ENCODE data around the gene TDRD9. TPM values are rescaled to one million over a fixed set of nuclear protein-coding genes. Genes with fewer than 3 reads are reported as not detected.

The TDRD9 gene
- polyA plus RNA-seq, 1 donor from 2014 or later, result 15.9 TPM

- Histone ChIP-seq H4K20me1 (ENCODE audit: insufficient read depth) (no peaks in the 10 kb centered on the region), H3K9ac (ENCODE audit: low read length) (no peak overlapping the region), H3K79me2 (replicated peaks; ENCODE audit: insufficient read depth, low read length) (no peaks in the 10 kb centered on the region), H3K27ac (ENCODE audit: low read length) (no peak overlapping the region), H3K9me3 (ENCODE audit: low read length) (no peaks in the 10 kb centered on the region), H3K36me3 (ENCODE audit: insufficient read depth, low read length) (no peaks in the 10 kb centered on the region), H3K4me3 (ENCODE audit: low read length) (no peak overlapping the region), H3K4me2 (ENCODE audit: low read length) (no peak overlapping the region), H2AFZ (ENCODE audit: low read depth, low read length) (no peak overlapping the region), H3F3A (ENCODE audit: insufficient read depth, low read length, poor library complexity, severe bottlenecking) (no peaks in the 10 kb centered on the region), H3K9me2 (ENCODE audit: insufficient read depth, low read length) (no peaks in the 10 kb centered on the region), H3K27me3 (ENCODE audit: insufficient read depth, low read depth, low read length) (no peaks in the 10 kb centered on the region)
- TF ChIP-seq POLR2AphosphoS5 (IDR thresholded peaks at IDR 0.05), result no peak
- TF ChIP-seq RAD21 (conservative IDR thresholded peaks at IDR 0.05), result no peak
- no peak for TF ChIP-seq EZH2 (IDR thresholded peaks at IDR 0.05; ENCODE audit: borderline replicate concordance, insufficient read depth, low read length, poor library complexity, severe bottlenecking)
- no peak for TF ChIP-seq CTCF (IDR thresholded peaks at IDR 0.05; ENCODE audit: poor library complexity, severe bottlenecking)
- TF ChIP-seq REST (IDR thresholded peaks at IDR 0.05; ENCODE audit: borderline replicate concordance), result no peak
- TF ChIP-seq TAF1 (IDR thresholded peaks at IDR 0.05; ENCODE audit: low read depth), result no peak
- no peak for TF ChIP-seq SMC3 (conservative IDR thresholded peaks at IDR 0.05; ENCODE audit: poor library complexity)
- no peak for TF ChIP-seq MXI1 (conservative IDR thresholded peaks at IDR 0.05; ENCODE audit: poor library complexity, severe bottlenecking)
- no peak for TF ChIP-seq EP300 (conservative IDR thresholded peaks at IDR 0.05; ENCODE audit: poor library complexity, severe bottlenecking)
Measured at GRCh38 chr14:104031384-104031783, 103.1 kb downstream of the TDRD9 start.

DNA sequence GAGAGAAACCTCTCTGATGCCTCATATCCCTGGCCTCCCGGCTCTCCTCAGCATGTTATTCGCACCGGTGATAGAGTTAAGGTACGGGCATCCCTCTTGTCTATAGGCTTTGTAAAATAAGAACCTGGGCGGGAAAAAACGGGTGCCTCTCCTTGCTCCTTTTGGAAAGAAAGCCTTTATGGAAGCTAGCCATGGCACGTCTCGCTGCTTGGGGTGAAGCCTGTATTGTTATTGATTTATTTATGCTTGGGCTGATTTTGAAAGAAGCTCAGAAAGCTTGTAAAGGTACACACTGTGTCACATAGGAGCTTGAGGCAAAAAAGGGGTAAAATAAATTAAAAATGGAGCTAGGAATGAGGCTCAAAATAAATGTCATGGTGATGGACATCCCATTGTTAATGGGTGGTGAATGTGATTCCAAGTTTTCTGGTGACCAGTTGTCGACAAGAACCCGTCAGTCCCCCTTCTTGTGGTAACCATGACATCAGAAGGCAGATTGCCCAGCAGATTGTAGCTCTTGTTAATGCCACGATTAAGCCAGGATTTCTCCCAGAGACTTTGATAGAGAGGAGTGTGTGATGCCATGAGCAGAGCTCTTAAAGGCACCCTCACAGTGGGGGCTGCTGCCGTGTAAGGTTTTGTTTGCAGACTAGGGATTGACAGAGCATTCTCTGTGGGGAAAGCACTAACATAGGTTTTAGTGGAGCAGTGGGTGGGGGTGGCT lies 106.9 kb downstream of the TDRD9 start:
- no peak overlapping the region for H3K27ac ChIP-seq (ENCODE audit: low read length)
- no peaks in the 10 kb centered on the region for H4K20me1 ChIP-seq (ENCODE audit: insufficient read depth)
- no peak overlapping the region for H3K4me2 ChIP-seq (ENCODE audit: low read length)
- no peaks in the 10 kb centered on the region for H3F3A ChIP-seq (ENCODE audit: insufficient read depth, low read length, poor library complexity, severe bottlenecking)
- no peak overlapping the region for H3K9ac ChIP-seq (ENCODE audit: low read length)
- H3K79me2 ChIP-seq (replicated peaks; ENCODE audit: insufficient read depth, low read length), result no peaks in the 10 kb centered on the region
- TF ChIP-seq TAF1 (IDR thresholded peaks at IDR 0.05; ENCODE audit: low read depth), result no peak
- TF ChIP-seq RAD21 (conservative IDR thresholded peaks at IDR 0.05), result no peak
- TF ChIP-seq POLR2AphosphoS5 (IDR thresholded peaks at IDR 0.05), result no peak
- TF ChIP-seq MXI1 (conservative IDR thresholded peaks at IDR 0.05; ENCODE audit: poor library complexity, severe bottlenecking), result no peak
- TF ChIP-seq CTCF (IDR thresholded peaks at IDR 0.05; ENCODE audit: poor library complexity, severe bottlenecking), result no peak
- TF ChIP-seq SMC3 (conservative IDR thresholded peaks at IDR 0.05; ENCODE audit: poor library complexity), result no peak
- TF ChIP-seq REST (IDR thresholded peaks at IDR 0.05; ENCODE audit: borderline replicate concordance), result no peak
- TF ChIP-seq EP300 (conservative IDR thresholded peaks at IDR 0.05; ENCODE audit: poor library complexity, severe bottlenecking), result no peak
- TF ChIP-seq EZH2 (IDR thresholded peaks at IDR 0.05; ENCODE audit: borderline replicate concordance, insufficient read depth, low read length, poor library complexity, severe bottlenecking), result no peak
- H3K36me3 ChIP-seq (ENCODE audit: insufficient read depth, low read length), result no peaks in the 10 kb centered on the region
- H3K9me2 ChIP-seq (ENCODE audit: insufficient read depth, low read length), result no peaks in the 10 kb centered on the region
- H3K27me3 ChIP-seq (ENCODE audit: insufficient read depth, low read depth, low read length), result no peaks in the 10 kb centered on the region
- H3K9me3 ChIP-seq (ENCODE audit: low read length), result no peaks in the 10 kb centered on the region
- H2AFZ ChIP-seq (ENCODE audit: low read depth, low read length), result no peak overlapping the region
- H3K4me3 ChIP-seq (ENCODE audit: low read length), result no peak overlapping the region

Data from neural cell (in vitro differentiated cells).